T-helper 9 cell (primary cell): Measurements from ENCODE around the gene DBF4B.

Experiments used
- DNase-seq: peaks from one replicate; pipeline ENCODE4 v3.0.0-alpha.2; 2020

DBF4B gene

GRCh38 chr17:44778656-44779210, 70.3 kb downstream of the DBF4B start:
- no peak for DNase-seq

- peak; percentile 82 for DNase-seq
Measured at GRCh38 chr17:44779211-44780025, 71.0 kb downstream of the DBF4B start.

GRCh38 chr17:44780161-44780560, 71.7 kb downstream of the DBF4B start:
- DNase-seq: no peak

- DNase-seq: no peak
Measured at GRCh38 chr17:44780845-44781480, 72.5 kb downstream of the DBF4B start.

- DNase-seq: no peak
Measured at GRCh38 chr17:44781551-44782325, 73.3 kb downstream of the DBF4B start.

GRCh38 chr17:44782326-44782850, 73.9 kb downstream of the DBF4B start:
- DNase-seq: no peak

- DNase-seq: no peak
Measured at GRCh38 chr17:44785921-44786320, 77.5 kb downstream of the DBF4B start.

- DNase-seq: no peak
Measured at GRCh38 chr17:44786551-44787081, 78.2 kb downstream of the DBF4B start.

GRCh38 chr17:44787271-44787940, 78.9 kb downstream of the DBF4B start:
- no peak for DNase-seq

- no peak for DNase-seq
Measured at GRCh38 chr17:44788139-44788538, 79.7 kb downstream of the DBF4B start.

GRCh38 chr17:44792276-44792675, 83.8 kb downstream of the DBF4B start:
- no peak for DNase-seq

GRCh38 chr17:44793885-44794842, 85.7 kb downstream of the DBF4B start:
- no peak for DNase-seq

- DNase-seq: no peak
Measured at GRCh38 chr17:44794851-44795413, 86.5 kb downstream of the DBF4B start.

- no peak for DNase-seq
Measured at GRCh38 chr17:44795421-44795820, 87.0 kb downstream of the DBF4B start.

- DNase-seq: no peak
Measured at GRCh38 chr17:44795928-44796327, 87.5 kb downstream of the DBF4B start.

GRCh38 chr17:44796731-44797130, 88.3 kb downstream of the DBF4B start:
- DNase-seq: no peak

GRCh38 chr17:44797802-44798201, 89.3 kb downstream of the DBF4B start:
- DNase-seq: no peak

GRCh38 chr17:44798356-44798755, 89.9 kb downstream of the DBF4B start:
- no peak for DNase-seq
